ENCODE data around the gene SLC38A10.

SLC38A10 gene

GRCh38 chr17:81299846-81300585, 4.9 kb upstream of the SLC38A10 start:
- DNase-seq (ENCODE audit: low read depth, low spot score), result no peak

GRCh38 chr17:81298991-81299738, 4.1 kb upstream of the SLC38A10 start:
- DNase-seq (ENCODE audit: low read depth, low spot score), result no peak

- no peak for DNase-seq (ENCODE audit: low read depth, low spot score)
Observed at GRCh38 chr17:81298325-81298990, 3.4 kb upstream of the SLC38A10 start.

- no peak for DNase-seq (ENCODE audit: low read depth, low spot score)
Observed at GRCh38 chr17:81295676-81296381, 722 bp upstream of the SLC38A10 start.

- no peak for DNase-seq (ENCODE audit: low read depth, low spot score)
Observed at GRCh38 chr17:81294512-81295030, 536 bp downstream of the SLC38A10 start.

GRCh38 chr17:81292450-81292849, 2.7 kb downstream of the SLC38A10 start:
- DNase-seq (ENCODE audit: low read depth, low spot score), result no peak

GRCh38 chr17:81291662-81292061, 3.4 kb downstream of the SLC38A10 start:
- DNase-seq (ENCODE audit: low read depth, low spot score), result no peak

GRCh38 chr17:81290230-81290629, 4.9 kb downstream of the SLC38A10 start:
- DNase-seq (ENCODE audit: low read depth, low spot score), result no peak

GRCh38 chr17:81289627-81290026, 5.5 kb downstream of the SLC38A10 start:
- DNase-seq (ENCODE audit: low read depth, low spot score), result no peak

GRCh38 chr17:81288715-81289114, 6.4 kb downstream of the SLC38A10 start:
- no peak for DNase-seq (ENCODE audit: low read depth, low spot score)

GRCh38 chr17:81287741-81288430, 7.2 kb downstream of the SLC38A10 start:
- no peak for DNase-seq (ENCODE audit: low read depth, low spot score)

GRCh38 chr17:81287152-81287551, 8.0 kb downstream of the SLC38A10 start:
- no peak for DNase-seq (ENCODE audit: low read depth, low spot score)

GRCh38 chr17:81286491-81287145, 8.5 kb downstream of the SLC38A10 start:
- DNase-seq (ENCODE audit: low read depth, low spot score), result no peak

GRCh38 chr17:81285894-81286293, 9.2 kb downstream of the SLC38A10 start:
- no peak for DNase-seq (ENCODE audit: low read depth, low spot score)

GRCh38 chr17:81285179-81285878, 9.8 kb downstream of the SLC38A10 start:
- DNase-seq (ENCODE audit: low read depth, low spot score), result no peak

GRCh38 chr17:81282876-81283275, 12.2 kb downstream of the SLC38A10 start:
- DNase-seq (ENCODE audit: low read depth, low spot score), result no peak

- DNase-seq (ENCODE audit: low read depth, low spot score), result no peak
Observed at GRCh38 chr17:81282141-81282540, 13.0 kb downstream of the SLC38A10 start.

- no peak for DNase-seq (ENCODE audit: low read depth, low spot score)
Observed at GRCh38 chr17:81280571-81280970, 14.5 kb downstream of the SLC38A10 start.

GRCh38 chr17:81279278-81280275, 15.5 kb downstream of the SLC38A10 start:
- DNase-seq (ENCODE audit: low read depth, low spot score), result no peak

Data from brain pericyte (primary cell).